Measurements from ENCODE around the gene SIPA1L3. TPM values are rescaled to one million over a fixed set of nuclear protein-coding genes. Genes with fewer than 3 reads are reported as not detected.

The SIPA1L3 gene
- polyA plus RNA-seq, 1 donor from 2014 or later = 2.8 TPM

GRCh38 chr19:38201731-38202130 lies 294.7 kb downstream of the SIPA1L3 start:
- H3K9me3 ChIP-seq (ENCODE audit: low read length) = no peaks in the 10 kb centered on the region
- H3K4me3 ChIP-seq (ENCODE audit: low read length) = no peak overlapping the region
- no peak overlapping the region for H2AFZ ChIP-seq (ENCODE audit: low read depth, low read length)
- no peak overlapping the region for H3K4me2 ChIP-seq (ENCODE audit: low read length)
- H3K79me2 ChIP-seq (replicated peaks; ENCODE audit: insufficient read depth, low read length) = no peaks in the 10 kb centered on the region
- H4K20me1 ChIP-seq (ENCODE audit: insufficient read depth) = no peaks in the 10 kb centered on the region
- H3F3A ChIP-seq (ENCODE audit: insufficient read depth, low read length, poor library complexity, severe bottlenecking) = no peaks in the 10 kb centered on the region
- H3K27ac ChIP-seq (ENCODE audit: low read length) = no peak overlapping the region
- TF ChIP-seq SMC3 (conservative IDR thresholded peaks at IDR 0.05; ENCODE audit: poor library complexity) = no peak
- TF ChIP-seq CTCF (IDR thresholded peaks at IDR 0.05; ENCODE audit: poor library complexity, severe bottlenecking) = no peak
- no peak for TF ChIP-seq EP300 (conservative IDR thresholded peaks at IDR 0.05; ENCODE audit: poor library complexity, severe bottlenecking)
- TF ChIP-seq EZH2 (IDR thresholded peaks at IDR 0.05; ENCODE audit: borderline replicate concordance, insufficient read depth, low read length, poor library complexity, severe bottlenecking) = no peak
- no peak for TF ChIP-seq MXI1 (conservative IDR thresholded peaks at IDR 0.05; ENCODE audit: poor library complexity, severe bottlenecking)
- no peaks in the 10 kb centered on the region for H3K27me3 ChIP-seq (ENCODE audit: insufficient read depth, low read depth, low read length)
- no peaks in the 10 kb centered on the region for H3K9me2 ChIP-seq (ENCODE audit: insufficient read depth, low read length)
- no peak overlapping the region for H3K9ac ChIP-seq (ENCODE audit: low read length)
- no peaks in the 10 kb centered on the region for H3K36me3 ChIP-seq (ENCODE audit: insufficient read depth, low read length)

- Histone ChIP-seq H3K4me3 (ENCODE audit: low read length) (no peak overlapping the region), H3K9me3 (ENCODE audit: low read length) (no peaks in the 10 kb centered on the region), H3K27me3 (ENCODE audit: insufficient read depth, low read depth, low read length) (no peaks in the 10 kb centered on the region), H3K9ac (ENCODE audit: low read length) (no peak overlapping the region), H3F3A (ENCODE audit: insufficient read depth, low read length, poor library complexity, severe bottlenecking) (no peaks in the 10 kb centered on the region), H4K20me1 (ENCODE audit: insufficient read depth) (no peaks in the 10 kb centered on the region), H3K4me2 (ENCODE audit: low read length) (no peak overlapping the region), H2AFZ (ENCODE audit: low read depth, low read length) (no peak overlapping the region), H3K27ac (ENCODE audit: low read length) (no peak overlapping the region), H3K9me2 (ENCODE audit: insufficient read depth, low read length) (no peaks in the 10 kb centered on the region), H3K36me3 (ENCODE audit: insufficient read depth, low read length) (no peaks in the 10 kb centered on the region), H3K79me2 (replicated peaks; ENCODE audit: insufficient read depth, low read length) (no peaks in the 10 kb centered on the region)
- TF ChIP-seq TAF1 (IDR thresholded peaks at IDR 0.05; ENCODE audit: low read depth) = no peak
- TF ChIP-seq RAD21 (conservative IDR thresholded peaks at IDR 0.05) = no peak
- no peak for TF ChIP-seq SMC3 (conservative IDR thresholded peaks at IDR 0.05; ENCODE audit: poor library complexity)
- no peak for TF ChIP-seq EP300 (conservative IDR thresholded peaks at IDR 0.05; ENCODE audit: poor library complexity, severe bottlenecking)
- TF ChIP-seq EZH2 (IDR thresholded peaks at IDR 0.05; ENCODE audit: borderline replicate concordance, insufficient read depth, low read length, poor library complexity, severe bottlenecking) = no peak
Observed at GRCh38 chr19:38202504-38202903, 295.5 kb downstream of the SIPA1L3 start.

GRCh38 chr19:38203197-38203596 lies 296.2 kb downstream of the SIPA1L3 start:
- Histone ChIP-seq H3K79me2 (replicated peaks; ENCODE audit: insufficient read depth, low read length) (no peaks in the 10 kb centered on the region), H3K9ac (ENCODE audit: low read length) (no peak overlapping the region), H3K9me2 (ENCODE audit: insufficient read depth, low read length) (no peaks in the 10 kb centered on the region), H3K4me3 (ENCODE audit: low read length) (no peak overlapping the region), H3K27me3 (ENCODE audit: insufficient read depth, low read depth, low read length) (no peaks in the 10 kb centered on the region), H3K9me3 (ENCODE audit: low read length) (no peaks in the 10 kb centered on the region), H3K4me2 (ENCODE audit: low read length) (no peak overlapping the region), H3K27ac (ENCODE audit: low read length) (no peak overlapping the region), H3F3A (ENCODE audit: insufficient read depth, low read length, poor library complexity, severe bottlenecking) (no peaks in the 10 kb centered on the region), H4K20me1 (ENCODE audit: insufficient read depth) (no peaks in the 10 kb centered on the region), H3K36me3 (ENCODE audit: insufficient read depth, low read length) (no peaks in the 10 kb centered on the region), H2AFZ (ENCODE audit: low read depth, low read length) (no peak overlapping the region)
- TF ChIP-seq MXI1 (conservative IDR thresholded peaks at IDR 0.05; ENCODE audit: poor library complexity, severe bottlenecking) = no peak
- no peak for TF ChIP-seq POLR2AphosphoS5 (IDR thresholded peaks at IDR 0.05)
- TF ChIP-seq REST (IDR thresholded peaks at IDR 0.05; ENCODE audit: borderline replicate concordance) = no peak
- TF ChIP-seq CTCF (IDR thresholded peaks at IDR 0.05; ENCODE audit: poor library complexity, severe bottlenecking) = no peak
- TF ChIP-seq SMC3 (conservative IDR thresholded peaks at IDR 0.05; ENCODE audit: poor library complexity) = no peak
- no peak for TF ChIP-seq EP300 (conservative IDR thresholded peaks at IDR 0.05; ENCODE audit: poor library complexity, severe bottlenecking)
- no peak for TF ChIP-seq RAD21 (conservative IDR thresholded peaks at IDR 0.05)

Measured in neural cell (in vitro differentiated cells).